Panc1 (cell line): ENCODE results near the gene PRKG1. TPM values are rescaled to one million over a fixed set of nuclear protein-coding genes. Genes with fewer than 3 reads are reported as not detected.

Source experiments
- ATAC-seq: fragments of 200-7000 bp; cut with Tn5 transposase; 2 replicates; pipeline ENCODE4 v1.9.1; 2020; ENCODE audit warnings: mild to moderate bottlenecking, moderate library complexity
- BruUV-seq: library from RNA; stranded (reverse); fragments of 400-500 nt; replicated peaks from 2 replicates; lab custom pipeline; 2021; lab: Mats Ljungman, UMichigan
- CTCF ChIA-PET: fragments of 300-600 bp; sonication (Branson Sonifier 250); formaldehyde crosslinking; loops from one replicate; lab custom pipeline; 2022; ENCODE audit warnings: antibody characterized with exemption; lab: Charles Lee
- POLR2A ChIA-PET: fragments of 300-600 bp; sonication (Branson Sonifier 250); formaldehyde crosslinking; loops from one replicate; lab custom pipeline; 2022; ENCODE audit warnings: antibody characterized with exemption; lab: Charles Lee
- DNase-seq: peaks from one replicate; pipeline ENCODE4 v3.0.0-alpha.2; 2010; ENCODE audit warnings: low read depth, low spot score
- H3K27ac ChIP-seq: 2 replicates; pipeline ENCODE4 v1.5.1; 2011; ENCODE audit warnings: mild to moderate bottlenecking, low read length, inconsistent platforms
- H3K27me3 ChIP-seq: fragments of 200-500 bp; sonication (Bioruptor generic); 2 replicates; pipeline ENCODE4 v1.6.0; 2014; ENCODE audit warnings: low read length, inconsistent platforms; ENCODE audit not compliant: control insufficient read depth, insufficient read depth
- H3K36me3 ChIP-seq: fragments of 200-500 bp; sonication (Bioruptor generic); 2 replicates; pipeline ENCODE4 v1.5.1; 2014; ENCODE audit warnings: inconsistent platforms, mild to moderate bottlenecking, low read length, moderate library complexity; ENCODE audit not compliant: control insufficient read depth, insufficient read depth
- H3K4me1 ChIP-seq: 2 replicates; pipeline ENCODE4 v1.5.1; 2011; ENCODE audit warnings: inconsistent platforms, mild to moderate bottlenecking, low read length, moderate library complexity; ENCODE audit not compliant: control insufficient read depth, insufficient read depth
- H3K4me3 ChIP-seq, 2 experiments: 2 replicates each; pipeline ENCODE4 v1.5.1; 2011 to 2012; ENCODE audit warnings: low read depth in 2 of 2, low read length in 2 of 2, mild to moderate bottlenecking in 2 of 2, inconsistent platforms in 1 of 2, moderate library complexity in 1 of 2
- H3K9me3 ChIP-seq: fragments of 200-500 bp; sonication (Bioruptor generic); 2 replicates; pipeline ENCODE4 v1.5.1; 2014; ENCODE audit warnings: low read depth, mild to moderate bottlenecking, inconsistent platforms, low read length, moderate library complexity; ENCODE audit not compliant: control insufficient read depth, insufficient read depth
- CTCF ChIP-seq: fragments of 450-650 bp; IDR thresholded peaks from 2 replicates; pipeline ENCODE4 v1.5.1; 2017; ENCODE audit warnings: mild to moderate bottlenecking
- POLR2AphosphoS5 ChIP-seq: IDR thresholded peaks from 2 replicates; pipeline ENCODE4 v1.6.1; 2012; ENCODE audit warnings: mild to moderate bottlenecking, low read depth, low read length, moderate library complexity
- REST ChIP-seq, 2 experiments: IDR thresholded peaks; 2 replicates each; pipeline ENCODE4 v1.6.1; 2011 to 2012; ENCODE audit warnings: low read depth in 2 of 2, control low read depth in 1 of 2, low read length in 1 of 2, mild to moderate bottlenecking in 1 of 2, moderate library complexity in 1 of 2; ENCODE audit not compliant: insufficient read depth in 1 of 2
- SIN3A ChIP-seq: IDR thresholded peaks from 2 replicates; pipeline ENCODE4 v1.6.1; 2012; ENCODE audit warnings: low read depth, mild to moderate bottlenecking, low read length, moderate library complexity, borderline replicate concordance; ENCODE audit not compliant: insufficient read depth
- TCF7L2 ChIP-seq: IDR thresholded peaks from 2 replicates; pipeline ENCODE4 v1.6.1; 2011; ENCODE audit warnings: mild to moderate bottlenecking, low read depth, low read length, inconsistent platforms
- in situ Hi-C: cut with HindIII; loops from 2 replicates; pipeline ENCODE4 v1.10.0; 2016; ENCODE audit warnings: low sequenced_read_pairs, low pct_unique_long_range_greater_than_20kb
- intact Hi-C: fragments of 100-400 bp; cut with micrococcal nuclease; formaldehyde crosslinking; loops from one replicate; pipeline ENCODE4 v1.10.0; 2022; ENCODE audit not compliant: unreplicated experiment
- total RNA-seq: library from RNA; stranded (reverse); gene quantifications from one replicate; pipeline ENCODE4 v1.2.1, GENCODE V29; 2021; ENCODE audit not compliant: unreplicated experiment

The PRKG1 gene
- total RNA-seq, 1 experiment from 2014 or later: 0.92 TPM

- POLR2A ChIA-PET: no interaction called here
- Histone ChIP-seq H3K4me1 (no peaks in the 10 kb centered on the region), H3K36me3 (no peaks in the 10 kb centered on the region), H3K9me3 (no peaks in the 10 kb centered on the region), H3K27ac (no peak overlapping the region), H3K4me3 (no peak overlapping the region), H3K27me3 (no peaks in the 10 kb centered on the region)
- intact Hi-C loops (no loop called here), in situ Hi-C loops (no loop called here)
- no peak for ATAC-seq
- CTCF ChIA-PET: no interaction called here
- DNase-seq: no peak
- TF ChIP-seq REST (IDR thresholded peaks at IDR 0.05; ENCODE audit: insufficient read depth in 1 of 2, low read depth in 2 of 2, low read length in 1 of 2): no peak
- no peak for TF ChIP-seq SIN3A
- TF ChIP-seq CTCF: no peak
- TF ChIP-seq TCF7L2: no peak
- no peak for TF ChIP-seq POLR2AphosphoS5
- BruUV-seq: no TSS peak
These were observed 427.8 kb downstream of the PRKG1 start for GRCh38 chr10:51502124-51502523.

GRCh38 chr10:51503378-51503777, 429.1 kb downstream of the PRKG1 start:
- H3K9me3 ChIP-seq: no peaks in the 10 kb centered on the region
- no peak overlapping the region for H3K27ac ChIP-seq
- CTCF ChIA-PET: no interaction called here
- H3K4me3 ChIP-seq: no peak overlapping the region
- TF ChIP-seq TCF7L2 (no peak), REST (IDR thresholded peaks at IDR 0.05; ENCODE audit: insufficient read depth in 1 of 2, low read depth in 2 of 2, low read length in 1 of 2) (no peak), POLR2AphosphoS5 (no peak), CTCF (no peak), SIN3A (no peak)
- no TSS peak for BruUV-seq
- intact Hi-C loops (no loop called here), in situ Hi-C loops (no loop called here)
- H3K4me1 ChIP-seq: no peaks in the 10 kb centered on the region
- no peaks in the 10 kb centered on the region for H3K27me3 ChIP-seq
- H3K36me3 ChIP-seq: no peaks in the 10 kb centered on the region
- no peak for DNase-seq
- POLR2A ChIA-PET: no interaction called here
- no peak for ATAC-seq
